Measurements from ENCODE around the gene ANKRD28. TPM values are rescaled to one million over a fixed set of nuclear protein-coding genes. Genes with fewer than 3 reads are reported as not detected.

ANKRD28 gene
- total RNA-seq, 1 experiment from 2014 or later, result 47.5 TPM

- DNase-seq (ENCODE audit: low read depth, low spot score), result no peak
- peak overlapping the region; percentile 4; the same call in 1 of the 2 replicates for H3K4me2 ChIP-seq (ENCODE audit: low read length)
- ATAC-seq, result no peak
- H3K27me3 ChIP-seq (ENCODE audit: insufficient read depth, low read length), result no peaks in the 10 kb centered on the region
- no peak overlapping the region for H3K9ac ChIP-seq (ENCODE audit: low read length)
- H3K9me3 ChIP-seq (ENCODE audit: control insufficient read depth in 1 of 2, insufficient read depth in 1 of 2, low read depth in 1 of 2, low read length in 2 of 2), result no peaks in the 10 kb centered on the region
- no peak overlapping the region for H3K4me3 ChIP-seq (replicated peaks in 1 of 2; ENCODE audit: low read depth in 1 of 2, low read length in 2 of 2)
- H3K4me1 ChIP-seq (ENCODE audit: control insufficient read depth in 1 of 2, insufficient read depth in 2 of 2, low read length in 2 of 2), result peaks cover 20 to 64% of the 10 kb centered on the region in 2 experiments
- H4K20me1 ChIP-seq (ENCODE audit: insufficient read depth), result no peaks in the 10 kb centered on the region
- no peak overlapping the region for H2AFZ ChIP-seq (ENCODE audit: low read depth, low read length, poor library complexity, severe bottlenecking)
- H3K9me2 ChIP-seq (ENCODE audit: insufficient read depth), result no peaks in the 10 kb centered on the region
- intact Hi-C loops (cut with micrococcal nuclease), result loop anchor here (10.0 kb wide), 1 partner anchor 407 kb away; no protein-coding TSS in a partner anchor
- H3K36me3 ChIP-seq (ENCODE audit: control insufficient read depth in 1 of 2, insufficient read depth in 2 of 2, low read length in 2 of 2), result no peaks in the 10 kb centered on the region
- H3K79me2 ChIP-seq (ENCODE audit: insufficient read depth, low read length), result no peaks in the 10 kb centered on the region
- CTCF ChIA-PET, result no interaction called here
- no TSS peak for BruUV-seq (replicated peaks)
- RAD21 ChIA-PET (ENCODE audit: low non-redundant PET in 1 of 2, low total read pairs in 2 of 2, uncharacterized antibody in 2 of 2, unreplicated experiment in 2 of 2), result no interaction called here
- TF ChIP-seq SP1 (IDR thresholded peaks at IDR 0.05; ENCODE audit: low read depth) (no peak), SRF (IDR thresholded peaks at IDR 0.05; ENCODE audit: low read depth) (no peak), CEBPB (IDR thresholded peaks at IDR 0.05; ENCODE audit: low read depth) (no peak), JUND (IDR thresholded peaks at IDR 0.05) (no peak), FOSL1 (IDR thresholded peaks at IDR 0.05; ENCODE audit: low read depth) (no peak), EZH2phosphoT487 (IDR thresholded peaks at IDR 0.05; ENCODE audit: borderline replicate concordance) (no peak), ELF1 (IDR thresholded peaks at IDR 0.05; ENCODE audit: borderline replicate concordance, low read depth) (no peak), YY1 (IDR thresholded peaks at IDR 0.05; ENCODE audit: extremely low read depth, insufficient replicate concordance, low read depth, low read length) (no peak), EGR1 (IDR thresholded peaks at IDR 0.05; ENCODE audit: low read depth) (no peak), TCF7L2 (IDR thresholded peaks at IDR 0.05; ENCODE audit: borderline replicate concordance, extremely low read depth, insufficient read depth, insufficient read length) (no peak), RAD21 (IDR thresholded peaks at IDR 0.05; ENCODE audit: low read depth) (no peak), ATF3 (IDR thresholded peaks at IDR 0.05) (no peak), POLR2AphosphoS5 (IDR thresholded peaks at IDR 0.05; ENCODE audit: low read depth, low read length) (no peak), REST (IDR thresholded peaks at IDR 0.05; ENCODE audit: low read depth) (no peak), ZBTB33 (IDR thresholded peaks at IDR 0.05; ENCODE audit: extremely low read depth, insufficient replicate concordance, low read length) (no peak)
- H3K27ac ChIP-seq (ENCODE audit: low read depth, low read length), result peak overlapping the region; percentile 14; the same call in 1 of the 2 replicates
- POLR2A ChIA-PET, result interaction anchor here (1.9 kb wide), 1 partner anchor 9 kb away, joined by 9 read pairs; no protein-coding TSS in a partner anchor
Observed at GRCh38 chr3:15637131-15637951, 160.4 kb downstream of the ANKRD28 start.
